ENCODE results near the gene ZNF12.

GRCh38 chr7:6642861-6643640, 63.7 kb downstream of the ZNF12 start:
- no peak for TF ChIP-seq POLR2A (IDR thresholded peaks at IDR 0.05; ENCODE audit: low read length)
- no peak for TF ChIP-seq GATA1 (IDR thresholded peaks at IDR 0.05; ENCODE audit: low read depth, low read length)

Measured in erythroblast (primary cell).